NCI-H748 treated with DMSO at 0.1 percent for 48 hours (cell line): Measurements from ENCODE around the gene DDX27.

ENCODE experiments used
- DNase-seq: peaks from one replicate; lab custom pipeline; 2025; lab: John Stamatoyannopoulos, UW

DDX27 gene

GRCh38 chr20:49291200-49291599 lies 72.0 kb downstream of the DDX27 start:
- no peak for DNase-seq

GRCh38 chr20:49292010-49292409 lies 72.8 kb downstream of the DDX27 start:
- DNase-seq: no peak

- no peak for DNase-seq
These were observed 73.9 kb downstream of the DDX27 start for GRCh38 chr20:49293122-49293521.
